Neural crest cell (in vitro differentiated cells): ENCODE data around the gene PCF11. TPM values are rescaled to one million over a fixed set of nuclear protein-coding genes. Genes with fewer than 3 reads are reported as not detected.

Source experiments
- DNase-seq: peaks from one replicate; pipeline ENCODE4 v3.0.0; 2021; ENCODE audit warnings: low read depth, mixed read lengths, low spot score
- H3K27ac Mint-ChIP-seq: one replicate; pipeline ENCODE4 v1.8.0; 2021; ENCODE audit warnings: mild to moderate bottlenecking, mixed read lengths; ENCODE audit not compliant: unreplicated experiment
- H3K27me3 Mint-ChIP-seq: 2 replicates; pipeline ENCODE4 v1.8.0; 2021; ENCODE audit warnings: low read depth, mild to moderate bottlenecking, mixed read lengths
- H3K36me3 Mint-ChIP-seq: 2 replicates; pipeline ENCODE4 v1.8.0; 2021; ENCODE audit warnings: low read depth, mild to moderate bottlenecking, mixed read lengths
- H3K4me1 Mint-ChIP-seq: 2 replicates; pipeline ENCODE4 v1.8.0; 2021; ENCODE audit warnings: mixed read lengths
- H3K4me3 Mint-ChIP-seq: one replicate; pipeline ENCODE4 v1.8.0; 2021; ENCODE audit warnings: mild to moderate bottlenecking, mixed read lengths
- H3K9me3 Mint-ChIP-seq: 2 replicates; pipeline ENCODE4 v1.8.0; 2021; ENCODE audit warnings: mixed read lengths
- total RNA-seq: library from RNA; stranded (reverse); gene quantifications from 2 replicates; pipeline ENCODE4 v1.2.1, GENCODE V29; 2021
- TF ChIP-seq, protein P1 (sequence below): fragments of 200-600 bp; sonication (generic); conservative IDR thresholded peaks from 2 replicates; pipeline ENCODE4 v1.5.0; 2021; ENCODE audit warnings: antibody characterized with exemption, mild to moderate bottlenecking

The PCF11 gene
- total RNA-seq, 1 donor from 2014 or later = 67.9 TPM

DNA sequence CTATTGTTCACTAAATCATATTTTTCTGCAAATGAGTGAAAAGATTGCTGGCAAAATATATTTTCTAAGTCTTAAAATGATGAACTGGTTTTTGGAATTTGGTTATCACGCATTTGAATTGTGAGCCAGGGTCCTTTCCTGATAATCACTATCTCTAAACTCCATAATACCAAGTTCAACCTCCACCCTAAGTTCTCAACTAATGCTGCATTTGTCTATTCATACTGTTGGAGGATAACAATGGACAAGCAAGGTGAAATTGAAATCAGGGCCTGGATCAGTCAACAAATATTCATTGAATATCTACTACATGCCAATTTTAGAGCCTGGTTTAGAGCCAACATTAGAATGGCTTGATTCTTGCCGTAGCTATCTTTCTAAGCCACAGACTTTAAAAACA, 4.7 kb upstream of the PCF11 start:
- H3K27ac Mint-ChIP-seq = no peak overlapping the region
- H3K4me3 Mint-ChIP-seq = peak overlapping the region; percentile 0
- no peaks in the 10 kb centered on the region for H3K9me3 Mint-ChIP-seq
- DNase-seq = no peak
- TF ChIP-seq, protein P1, sequence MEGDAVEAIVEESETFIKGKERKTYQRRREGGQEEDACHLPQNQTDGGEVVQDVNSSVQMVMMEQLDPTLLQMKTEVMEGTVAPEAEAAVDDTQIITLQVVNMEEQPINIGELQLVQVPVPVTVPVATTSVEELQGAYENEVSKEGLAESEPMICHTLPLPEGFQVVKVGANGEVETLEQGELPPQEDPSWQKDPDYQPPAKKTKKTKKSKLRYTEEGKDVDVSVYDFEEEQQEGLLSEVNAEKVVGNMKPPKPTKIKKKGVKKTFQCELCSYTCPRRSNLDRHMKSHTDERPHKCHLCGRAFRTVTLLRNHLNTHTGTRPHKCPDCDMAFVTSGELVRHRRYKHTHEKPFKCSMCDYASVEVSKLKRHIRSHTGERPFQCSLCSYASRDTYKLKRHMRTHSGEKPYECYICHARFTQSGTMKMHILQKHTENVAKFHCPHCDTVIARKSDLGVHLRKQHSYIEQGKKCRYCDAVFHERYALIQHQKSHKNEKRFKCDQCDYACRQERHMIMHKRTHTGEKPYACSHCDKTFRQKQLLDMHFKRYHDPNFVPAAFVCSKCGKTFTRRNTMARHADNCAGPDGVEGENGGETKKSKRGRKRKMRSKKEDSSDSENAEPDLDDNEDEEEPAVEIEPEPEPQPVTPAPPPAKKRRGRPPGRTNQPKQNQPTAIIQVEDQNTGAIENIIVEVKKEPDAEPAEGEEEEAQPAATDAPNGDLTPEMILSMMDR = no peak
- H3K27me3 Mint-ChIP-seq = peaks cover 8% of the 10 kb centered on the region
- no peaks in the 10 kb centered on the region for H3K36me3 Mint-ChIP-seq
- no peaks in the 10 kb centered on the region for H3K4me1 Mint-ChIP-seq

DNA sequence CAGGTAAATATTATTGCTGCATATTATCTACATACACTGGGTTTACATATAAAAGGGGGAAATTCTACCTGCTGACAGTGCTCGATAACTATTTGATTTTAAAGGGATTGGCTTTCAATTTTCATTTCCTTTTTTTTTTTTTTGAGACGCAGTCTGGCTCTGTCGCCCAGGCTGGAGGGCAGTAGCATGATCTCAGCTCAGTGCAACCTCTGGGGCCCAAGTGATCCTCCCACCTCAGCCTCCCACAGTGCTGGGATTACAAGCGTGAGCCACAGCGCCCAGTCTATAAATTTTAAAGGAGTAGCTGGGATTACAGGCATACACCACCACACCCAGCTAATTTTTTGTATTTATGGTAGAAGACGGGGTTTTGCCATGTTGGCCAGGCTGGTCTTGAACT, 3.2 kb upstream of the PCF11 start:
- Mint-ChIP-seq H3K27me3 (peaks cover 5% of the 10 kb centered on the region), H3K27ac (no peak overlapping the region), H3K9me3 (no peaks in the 10 kb centered on the region), H3K4me1 (no peaks in the 10 kb centered on the region), H3K36me3 (no peaks in the 10 kb centered on the region), H3K4me3 (no peak overlapping the region)
- DNase-seq = no peak
- TF ChIP-seq, protein P1 = no peak

DNA sequence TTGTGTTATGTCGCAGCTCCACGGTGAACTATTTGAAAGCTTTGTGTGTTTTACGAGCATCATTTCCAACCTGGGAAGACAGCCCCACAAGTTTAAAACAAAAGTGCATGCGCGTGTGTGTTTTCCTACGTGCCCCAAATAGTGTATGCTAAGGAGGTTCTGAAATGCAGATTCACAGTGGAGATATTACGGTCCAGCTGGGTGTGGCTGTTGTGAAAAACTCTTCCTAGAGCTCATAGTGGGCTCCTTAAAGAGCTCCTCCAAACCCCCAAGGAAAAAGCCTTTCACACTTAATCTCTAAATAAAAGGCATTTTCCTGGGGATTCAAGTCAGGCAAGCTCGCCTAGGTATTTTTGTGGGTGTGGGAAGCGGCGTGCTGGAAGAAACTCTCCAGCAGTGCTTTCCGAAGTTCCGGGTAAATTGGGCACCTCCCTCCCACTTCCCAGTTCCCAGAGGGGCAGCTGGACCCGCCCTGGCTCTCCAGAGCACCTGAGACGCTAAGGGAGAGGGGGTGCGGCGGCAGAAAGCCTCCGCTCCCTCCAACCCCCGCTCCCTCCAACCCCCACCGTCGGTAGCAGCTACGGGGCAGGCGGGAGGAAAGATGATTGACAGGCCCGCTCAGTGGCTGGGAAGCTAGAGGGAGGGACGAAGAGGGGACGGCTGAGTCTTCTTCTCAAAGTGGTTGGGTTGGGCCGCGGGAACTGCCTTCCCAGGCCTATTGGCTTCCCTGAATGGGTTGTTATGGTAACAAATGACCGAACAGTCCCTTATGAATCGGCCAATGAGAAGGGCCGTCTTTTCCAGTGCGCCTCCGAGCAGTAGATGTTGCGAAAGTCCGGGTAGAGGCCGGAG, 561 bp upstream of the PCF11 start:
- TF ChIP-seq, protein P1 = no peak
- Mint-ChIP-seq H3K27ac (peak overlapping the region; percentile 76), H3K4me1 (peaks cover 26% of the 10 kb centered on the region), H3K27me3 (peaks cover 5% of the 10 kb centered on the region), H3K9me3 (no peaks in the 10 kb centered on the region), H3K36me3 (peaks cover 6% of the 10 kb centered on the region), H3K4me3 (peak overlapping the region; percentile 100)
- peak; percentile 89 for DNase-seq

DNA sequence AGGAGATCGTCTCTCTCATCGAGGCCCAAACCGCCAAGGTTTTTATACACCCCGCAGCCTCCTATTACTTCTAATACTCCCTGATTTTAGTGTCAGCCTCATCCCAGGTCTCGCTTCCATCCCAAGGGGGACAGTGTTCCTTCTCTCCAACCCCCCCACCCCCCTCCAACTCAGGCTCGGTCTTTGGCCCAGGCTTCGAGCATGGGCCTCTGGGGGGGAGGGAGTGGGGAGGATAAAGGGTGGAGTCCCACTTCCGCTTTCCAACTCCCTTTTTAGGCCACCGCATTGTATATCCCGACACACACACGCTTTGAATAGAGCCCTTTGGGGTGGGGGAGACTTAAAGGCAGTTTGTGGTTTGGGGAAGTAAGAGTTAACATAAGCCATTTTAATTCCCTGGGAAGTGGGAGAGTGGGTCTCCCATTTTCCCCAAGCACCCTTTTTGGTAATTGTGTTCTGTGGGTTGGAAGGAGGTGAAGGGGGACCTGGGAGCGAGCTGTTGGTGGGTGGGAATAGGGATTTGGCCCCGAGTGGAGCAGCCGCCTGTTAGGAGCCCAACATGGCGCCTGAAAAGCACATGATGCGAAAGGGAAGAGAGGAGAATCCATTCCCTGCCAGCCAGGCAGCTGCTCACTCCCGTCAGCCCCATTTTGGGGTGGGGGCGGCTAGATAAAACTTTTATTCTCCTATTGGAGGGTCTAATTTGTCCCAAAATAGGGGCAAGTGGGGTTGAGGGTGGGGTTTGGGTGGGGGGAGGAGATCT, 844 bp downstream of the PCF11 start:
- TF ChIP-seq, protein P1 = no peak
- Mint-ChIP-seq H3K27ac (peak overlapping the region; percentile 100), H3K4me1 (peaks cover 35% of the 10 kb centered on the region), H3K9me3 (no peaks in the 10 kb centered on the region), H3K4me3 (peak overlapping the region; percentile 100), H3K36me3 (peaks cover 6% of the 10 kb centered on the region), H3K27me3 (peaks cover 5% of the 10 kb centered on the region)
- DNase-seq = peak; percentile 30

DNA sequence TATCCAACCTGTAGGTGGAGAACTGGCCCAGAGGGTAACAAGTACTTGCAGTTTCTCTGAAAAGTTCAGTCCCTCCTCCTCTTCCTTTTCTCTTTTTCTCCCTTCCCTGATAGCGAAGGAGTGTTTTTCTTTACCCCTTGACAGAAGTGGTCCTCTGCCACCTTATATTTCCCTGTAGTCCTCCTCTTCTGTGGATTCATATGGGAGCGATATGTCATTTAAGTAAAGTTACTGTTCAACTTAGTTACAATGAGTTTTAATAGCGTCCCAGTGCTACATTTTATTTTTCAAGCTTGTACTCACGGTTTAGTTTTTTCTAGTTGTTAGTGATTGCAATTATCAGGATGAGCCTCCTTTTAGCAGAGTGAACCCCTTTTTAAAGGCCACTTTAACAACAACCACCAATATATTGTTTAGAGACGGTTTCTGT, 1.4 kb downstream of the PCF11 start:
- Mint-ChIP-seq H3K27ac (no peak overlapping the region), H3K36me3 (peaks cover 6% of the 10 kb centered on the region), H3K27me3 (peaks cover 5% of the 10 kb centered on the region), H3K9me3 (no peaks in the 10 kb centered on the region), H3K4me3 (peak overlapping the region; percentile 100), H3K4me1 (peaks cover 35% of the 10 kb centered on the region)
- DNase-seq = no peak
- TF ChIP-seq, protein P1 = peak; percentile 13
